ENCODE measurements around the gene ZXDA. TPM values are rescaled to one million over a fixed set of nuclear protein-coding genes. Genes with fewer than 3 reads are reported as not detected.
"Not testable (repeated sequence)": the region's sequence is repeated elsewhere in the genome, so short reads cannot be mapped to it uniquely, and the experiment has no call there.

ZXDA gene
- total RNA-seq (1 to 10 TPM; 3.4 to 9.4 (median 5.7) TPM), polyA plus RNA-seq (1 to 10 TPM in 1 of 3 donors, under 1 TPM in 2; 0.47 to 2.1 (median 0.72) TPM)
- long read RNA-seq, donor 1, full-length matches to known transcripts, result 4 of 4 reads
- long read RNA-seq, donor 1, partial matches to known transcripts, result 0 of 4 reads
- long read RNA-seq, donor 1, other reads (novel, unspliced or antisense), result 0 of 4 reads
- long read RNA-seq, donor 2, full-length matches to known transcripts, result 7 of 7 reads
- long read RNA-seq, donor 2, partial matches to known transcripts, result 0 of 7 reads
- long read RNA-seq, donor 2, other reads (novel, unspliced or antisense), result 0 of 7 reads
- long read RNA-seq, donor 3, full-length matches to known transcripts, result 4 of 4 reads
- long read RNA-seq, donor 3, partial matches to known transcripts, result 0 of 4 reads
- long read RNA-seq, donor 3, other reads (novel, unspliced or antisense), result 0 of 4 reads
- long read RNA-seq, donor 4, result 0 reads
- long read RNA-seq, donor 5, full-length matches to known transcripts, result 5 of 5 reads
- long read RNA-seq, donor 5, partial matches to known transcripts, result 0 of 5 reads
- long read RNA-seq, donor 5, other reads (novel, unspliced or antisense), result 0 of 5 reads
- long read RNA-seq, donor 6, result 0 reads
- long read RNA-seq, donor 7, full-length matches to known transcripts, result 5 of 5 reads
- long read RNA-seq, donor 7, partial matches to known transcripts, result 0 of 5 reads
- long read RNA-seq, donor 7, other reads (novel, unspliced or antisense), result 0 of 5 reads
- long read RNA-seq, donor 8, full-length matches to known transcripts, result 2 of 2 reads
- long read RNA-seq, donor 8, partial matches to known transcripts, result 0 of 2 reads
- long read RNA-seq, donor 8, other reads (novel, unspliced or antisense), result 0 of 2 reads
- long read RNA-seq, donor 9, full-length matches to known transcripts, result 3 of 3 reads
- long read RNA-seq, donor 9, partial matches to known transcripts, result 0 of 3 reads
- long read RNA-seq, donor 9, other reads (novel, unspliced or antisense), result 0 of 3 reads
- long read RNA-seq, donor 10, full-length matches to known transcripts, result 2 of 2 reads
- long read RNA-seq, donor 10, partial matches to known transcripts, result 0 of 2 reads
- long read RNA-seq, donor 10, other reads (novel, unspliced or antisense), result 0 of 2 reads

DNA sequence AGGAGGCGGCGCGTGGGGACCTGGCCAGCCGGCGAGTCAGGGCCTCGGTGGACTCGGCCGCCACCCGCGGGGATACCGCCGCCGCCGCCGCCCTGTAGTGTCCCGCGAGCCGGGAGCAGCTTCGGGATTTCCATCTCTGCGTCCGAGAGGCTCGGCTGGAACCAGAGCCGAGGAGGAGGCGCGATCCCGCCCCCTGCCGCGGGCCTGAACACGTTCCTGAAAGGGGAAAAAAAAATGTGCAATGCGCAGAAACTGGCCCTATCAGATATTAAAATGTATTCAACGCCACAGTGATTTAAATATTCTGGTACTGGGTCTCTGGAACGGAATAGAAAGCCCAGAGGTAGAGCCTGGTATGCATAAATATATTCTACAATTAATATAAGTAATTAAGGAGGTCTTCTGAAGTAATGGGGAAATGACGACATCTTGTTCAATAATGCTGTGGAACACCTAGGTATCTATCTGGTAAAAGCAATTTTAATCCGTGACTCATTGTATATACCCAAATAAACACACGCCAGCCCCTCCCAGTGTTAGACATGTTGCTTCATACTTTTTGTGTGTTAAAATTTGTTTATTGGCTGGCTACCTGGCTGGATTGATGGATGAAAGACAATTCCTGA lies at the start of gene ZXDA:
Gene ZXDA (minus strand): TSS at position 172 of the 626 bp plus-strand sequence. CDS start 38 bp downstream, at position 134.
- 3 to 30% (median 20%) methylated on average over 3 to 6 of the region's 35 CpGs for WGBS, 4 donors
- H3K36me3 ChIP-seq (replicated peaks in 1 of 2); intact Hi-C loops (cut with DNase I); DNase-seq; H3K9me3 ChIP-seq (replicated peaks in 1 of 3); H3K27me3 ChIP-seq; H3K4me1 ChIP-seq (replicated peaks in 1 of 2): not testable (repeated sequence)
- peak within 1 kb of the TSS in 2 of 4 donors; percentile 26 to 57 for H3K4me3 ChIP-seq
- H3K27ac ChIP-seq, result peak within 1 kb of the TSS in 4 of 5 donors; percentile 82 to 90 (median 85)

DNA sequence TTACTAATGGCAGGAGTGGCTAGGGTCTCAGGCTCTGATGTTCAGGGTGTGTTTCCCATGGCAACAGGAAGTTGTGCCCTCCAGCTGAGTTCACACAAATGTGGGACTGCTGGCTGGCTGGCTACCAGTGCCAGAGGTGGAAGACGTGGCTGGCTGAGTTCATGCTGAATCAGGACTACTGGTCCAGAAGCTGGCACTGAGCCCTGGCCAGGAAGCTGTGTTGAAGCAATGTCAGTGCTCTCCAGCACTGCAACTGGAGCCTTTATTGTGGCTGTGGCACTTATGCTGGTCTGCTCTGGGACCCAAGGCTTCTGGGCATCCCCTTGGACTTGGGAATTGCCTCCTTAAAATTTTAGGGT lies 42.0 kb upstream of the ZXDA start:
- 13 to 31% methylated on average over 1 of the region's 1 CpG; no CpG with 5 or more reads in 2 of the 4 donors for WGBS, 4 donors
- intact Hi-C loops (cut with DNase I), result no loop called here
- H3K27ac ChIP-seq, result peak overlapping the region in 1 of 5 donors; percentile 27
- peaks cover 16% of the 10 kb centered on the region for H3K27me3 ChIP-seq
- peak in 6 of 7 donors; percentile 3 to 51 (median 20) for DNase-seq
- no peak overlapping the region for H3K4me3 ChIP-seq
- no peaks in the 10 kb centered on the region for H3K9me3 ChIP-seq (replicated peaks in 1 of 3)
- no peaks in the 10 kb centered on the region for H3K4me1 ChIP-seq (replicated peaks in 1 of 2)
- TF ChIP-seq, protein P1, sequence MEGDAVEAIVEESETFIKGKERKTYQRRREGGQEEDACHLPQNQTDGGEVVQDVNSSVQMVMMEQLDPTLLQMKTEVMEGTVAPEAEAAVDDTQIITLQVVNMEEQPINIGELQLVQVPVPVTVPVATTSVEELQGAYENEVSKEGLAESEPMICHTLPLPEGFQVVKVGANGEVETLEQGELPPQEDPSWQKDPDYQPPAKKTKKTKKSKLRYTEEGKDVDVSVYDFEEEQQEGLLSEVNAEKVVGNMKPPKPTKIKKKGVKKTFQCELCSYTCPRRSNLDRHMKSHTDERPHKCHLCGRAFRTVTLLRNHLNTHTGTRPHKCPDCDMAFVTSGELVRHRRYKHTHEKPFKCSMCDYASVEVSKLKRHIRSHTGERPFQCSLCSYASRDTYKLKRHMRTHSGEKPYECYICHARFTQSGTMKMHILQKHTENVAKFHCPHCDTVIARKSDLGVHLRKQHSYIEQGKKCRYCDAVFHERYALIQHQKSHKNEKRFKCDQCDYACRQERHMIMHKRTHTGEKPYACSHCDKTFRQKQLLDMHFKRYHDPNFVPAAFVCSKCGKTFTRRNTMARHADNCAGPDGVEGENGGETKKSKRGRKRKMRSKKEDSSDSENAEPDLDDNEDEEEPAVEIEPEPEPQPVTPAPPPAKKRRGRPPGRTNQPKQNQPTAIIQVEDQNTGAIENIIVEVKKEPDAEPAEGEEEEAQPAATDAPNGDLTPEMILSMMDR (IDR thresholded peaks at IDR 0.05), result no peak
- TF ChIP-seq POLR2A (IDR thresholded peaks at IDR 0.05), result no peak
- H3K36me3 ChIP-seq (replicated peaks in 1 of 2), result no peaks in the 10 kb centered on the region

DNA sequence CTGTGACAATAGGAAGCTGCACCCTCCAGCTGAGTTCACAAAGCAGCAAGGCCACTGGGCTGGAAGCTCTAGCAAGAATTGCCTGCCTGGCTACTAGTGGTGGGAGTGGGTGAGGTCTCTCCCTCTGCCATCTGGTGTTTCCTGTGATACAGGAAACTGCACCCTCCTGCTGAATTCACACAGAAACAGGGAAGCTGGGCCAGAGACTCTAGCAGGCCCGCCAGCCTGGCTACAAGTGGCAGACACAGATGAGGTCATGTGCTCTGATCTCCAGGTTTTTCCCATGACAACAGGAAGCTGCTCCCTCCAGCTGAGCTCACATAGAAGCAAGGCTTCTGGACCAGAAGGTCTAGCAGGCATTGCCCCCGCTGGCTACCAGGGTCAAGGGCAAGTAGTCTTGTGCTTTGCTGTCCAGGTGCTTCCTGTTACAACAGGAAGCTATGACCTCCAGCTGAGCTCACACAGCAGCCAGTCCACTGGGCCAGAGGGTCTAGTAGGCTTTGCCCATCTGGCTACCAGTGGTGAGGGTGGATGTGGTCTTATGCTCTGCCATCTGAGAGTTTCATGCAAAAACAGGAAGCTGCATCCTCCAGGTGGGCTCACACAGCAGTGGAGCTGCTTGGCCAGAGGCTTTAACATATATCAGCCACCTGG lies 41.5 kb upstream of the ZXDA start:
- Histone ChIP-seq H3K4me3 (no peak overlapping the region), H3K36me3 (replicated peaks in 1 of 2) (no peaks in the 10 kb centered on the region), H3K4me1 (replicated peaks in 1 of 2) (no peaks in the 10 kb centered on the region), H3K9me3 (replicated peaks in 1 of 3) (no peaks in the 10 kb centered on the region), H3K27ac (peak overlapping the region in 1 of 5 donors; percentile 27), H3K27me3 (peaks cover 16% of the 10 kb centered on the region)
- TF ChIP-seq, protein P1 (IDR thresholded peaks at IDR 0.05), result no peak
- TF ChIP-seq POLR2A (IDR thresholded peaks at IDR 0.05), result no peak
- peak in 4 of 7 donors; percentile 5 to 54 (median 24) for DNase-seq
- WGBS, 4 donors, result 48 to 53% methylated on average over 2 of the region's 2 CpGs; no CpG with 5 or more reads in 2 of the 4 donors
- intact Hi-C loops (cut with DNase I), result no loop called here

- Histone ChIP-seq H3K9me3 (replicated peaks in 1 of 3) (no peaks in the 10 kb centered on the region), H3K27ac (no peak overlapping the region), H3K36me3 (replicated peaks in 1 of 2) (no peaks in the 10 kb centered on the region), H3K4me1 (replicated peaks in 1 of 2) (no peaks in the 10 kb centered on the region), H3K4me3 (no peak overlapping the region), H3K27me3 (no peaks in the 10 kb centered on the region)
- no peak for DNase-seq
- intact Hi-C loops (cut with DNase I), result loop anchor here in 1 of 2 donors (10.0 kb wide), 1 partner anchor 359 kb away; no protein-coding TSS in a partner anchor
- 30 to 68% (median 53%) methylated on average over 2 to 6 of the region's 6 CpGs for WGBS, 4 donors
- TF ChIP-seq, protein P1 (IDR thresholded peaks at IDR 0.05), result no peak
- TF ChIP-seq POLR2A (IDR thresholded peaks at IDR 0.05), result no peak
Measured at GRCh38 chrX:57933321-57933720, 23.1 kb upstream of the ZXDA start.

Data from adrenal gland (tissue), 19 donors.